GM12878 (cell line): ENCODE data around the gene FAM187B. TPM values are rescaled to one million over a fixed set of nuclear protein-coding genes. Genes with fewer than 3 reads are reported as not detected.

Experiments
- ATAC-seq: fragments of 200-7000 bp; cut with Tn5 transposase; 3 replicates; pipeline ENCODE4 v1.9.1; 2020; ENCODE audit warnings: mild to moderate bottlenecking, moderate library complexity
- BruUV-seq: library from RNA; stranded (reverse); fragments of 400-500 nt; replicated peaks from 2 replicates; lab custom pipeline; 2021; lab: Mats Ljungman, UMichigan
- CTCF ChIA-PET: fragments of 300-600 bp; sonication (Branson Sonifier 250); formaldehyde crosslinking; extraction: SDS; loops from one replicate; lab custom pipeline; 2021; ENCODE audit warnings: inconsistent platforms; lab: Yijun Ruan, JAX
- POLR2A ChIA-PET: fragments of 350-600 bp; formaldehyde crosslinking; extraction: SDS; loops from one replicate; lab custom pipeline; 2021; ENCODE audit warnings: inconsistent platforms; lab: Charles Lee
- RAD21 ChIA-PET: fragments of 300-600 bp; sonication (Branson Sonifier 250); formaldehyde crosslinking; loops from one replicate; lab custom pipeline; 2023; ENCODE audit warnings: antibody characterized with exemption; ENCODE audit not compliant: unreplicated experiment; lab: Charles Lee
- SMC1A ChIA-PET: fragments of 300-600 bp; sonication (Branson Sonifier 250); formaldehyde crosslinking; loops from one replicate; lab custom pipeline; 2023; ENCODE audit not compliant: unreplicated experiment, uncharacterized antibody; lab: Charles Lee
- DNase-seq: peaks from one replicate; pipeline ENCODE4 v3.0.0-alpha.2; 2011; ENCODE audit warnings: low read depth, low spot score
- FAIRE-seq: peaks from 3 replicates; lab custom pipeline; 2011; peaks lifted over from hg19 to GRCh38; lab: Jason Lieb, UNC
- H2AFZ ChIP-seq: 2 replicates; pipeline ENCODE4 v1.6.0; 2011; ENCODE audit warnings: low read depth, low read length, control low read depth; ENCODE audit not compliant: control insufficient read depth
- H3K27ac ChIP-seq: 2 replicates; pipeline ENCODE4 v1.5.1; 2011; ENCODE audit warnings: control low read depth; ENCODE audit not compliant: control insufficient read depth, insufficient read depth
- H3K27me3 ChIP-seq, 2 experiments: replicated peaks in 1 of 2; 2 replicates each; pipeline versions ENCODE4 v1.6.0 to v1.6.1; 2011; ENCODE audit warnings: low read length in 1 of 2; ENCODE audit not compliant: control insufficient read depth in 2 of 2, insufficient read depth in 2 of 2
- H3K36me3 ChIP-seq, 2 experiments: 2 replicates each; pipeline ENCODE4 v1.5.1; 2011; ENCODE audit warnings: low read length in 1 of 2; ENCODE audit not compliant: control insufficient read depth in 2 of 2, insufficient read depth in 2 of 2
- H3K4me1 ChIP-seq: 2 replicates; pipeline ENCODE4 v1.6.1; 2011; ENCODE audit warnings: mild to moderate bottlenecking, low read length, moderate library complexity, mixed read lengths; ENCODE audit not compliant: control insufficient read depth, insufficient read depth
- H3K4me2 ChIP-seq: 2 replicates; pipeline ENCODE4 v1.6.0; 2011; ENCODE audit warnings: control low read depth; ENCODE audit not compliant: control insufficient read depth, insufficient read depth
- H3K4me3 ChIP-seq: fragments of 200-600 bp; sonication (generic); 2 replicates; pipeline ENCODE4 v1.5.1; 2016
- H3K79me2 ChIP-seq: 2 replicates; pipeline ENCODE4 v1.6.0; 2011; ENCODE audit warnings: low read length; ENCODE audit not compliant: control insufficient read depth, insufficient read depth
- H3K9ac ChIP-seq: 2 replicates; pipeline ENCODE4 v1.8.0; 2011; ENCODE audit warnings: low read length, control low read depth, mixed read lengths; ENCODE audit not compliant: control insufficient read depth, insufficient read depth
- H3K9me3 ChIP-seq: replicated peaks from 3 replicates; pipeline ENCODE4 v1.5.1; 2011; ENCODE audit warnings: mild to moderate bottlenecking, low read length; ENCODE audit not compliant: control insufficient read depth, insufficient read depth
- H4K20me1 ChIP-seq: 2 replicates; pipeline ENCODE4 v1.6.0; 2011; ENCODE audit not compliant: control insufficient read depth, insufficient read depth
- BCL11A ChIP-seq: IDR thresholded peaks from 2 replicates; pipeline ENCODE4 v1.6.1; 2011; ENCODE audit warnings: low read depth, low read length
- E2F8 ChIP-seq: fragments of 450-650 bp; IDR thresholded peaks from 2 replicates; pipeline ENCODE4 v1.6.1; 2018; ENCODE audit warnings: mild to moderate bottlenecking, low read depth, moderate library complexity; ENCODE audit not compliant: partially characterized antibody
- EED ChIP-seq: sonication (generic); IDR thresholded peaks from 2 replicates; pipeline ENCODE4 v1.6.1; 2016; ENCODE audit warnings: antibody characterized with exemption, low read depth
- HDAC6 ChIP-seq: fragments of 200-600 bp; sonication (generic); IDR thresholded peaks from one replicate; pipeline ENCODE4 v1.8.0; 2017; ENCODE audit warnings: antibody characterized with exemption; ENCODE audit not compliant: unreplicated experiment
- MEF2A ChIP-seq: IDR thresholded peaks from 2 replicates; pipeline ENCODE4 v1.6.1; 2011; ENCODE audit warnings: low read depth, mild to moderate bottlenecking, low read length, moderate library complexity; ENCODE audit not compliant: insufficient read depth
- MEF2B ChIP-seq: fragments of 450-650 bp; IDR thresholded peaks from 2 replicates; pipeline ENCODE4 v1.6.1; 2018; ENCODE audit warnings: mild to moderate bottlenecking, moderate library complexity; ENCODE audit not compliant: partially characterized antibody, poor library complexity, severe bottlenecking
- MTA2 ChIP-seq: fragments of 450-650 bp; IDR thresholded peaks from 2 replicates; pipeline ENCODE4 v1.6.1; 2016; ENCODE audit warnings: low read depth, mild to moderate bottlenecking, moderate library complexity
- NKRF ChIP-seq: fragments of 450-650 bp; conservative IDR thresholded peaks from 2 replicates; pipeline ENCODE4 v1.6.1; 2017; ENCODE audit warnings: mild to moderate bottlenecking, moderate library complexity
- NR2F1 ChIP-seq: fragments of 450-650 bp; conservative IDR thresholded peaks from 2 replicates; pipeline ENCODE4 v1.6.1; 2017; ENCODE audit warnings: mild to moderate bottlenecking
- RAD21 ChIP-seq: IDR thresholded peaks from 2 replicates; pipeline ENCODE4 v1.6.1; 2011; ENCODE audit warnings: mild to moderate bottlenecking, low read depth, low read length, moderate library complexity; ENCODE audit not compliant: insufficient read depth
- SUPT20H ChIP-seq: IDR thresholded peaks from 2 replicates; pipeline ENCODE4 v1.6.1; 2011; ENCODE audit warnings: low read depth, mild to moderate bottlenecking, low read length, moderate library complexity, borderline replicate concordance; ENCODE audit not compliant: control insufficient read depth
- TCF12 ChIP-seq: IDR thresholded peaks from 2 replicates; pipeline ENCODE4 v1.6.1; 2011; ENCODE audit warnings: low read depth, mild to moderate bottlenecking, low read length
- USF2 ChIP-seq: IDR thresholded peaks from 2 replicates; pipeline ENCODE4 v1.6.1; 2011; ENCODE audit warnings: low read depth, low read length, improper control_type of control experiment, borderline replicate concordance
- WRNIP1 ChIP-seq: IDR thresholded peaks from 2 replicates; pipeline ENCODE4 v1.6.1; 2011; ENCODE audit warnings: low read depth, low read length, improper control_type of control experiment, borderline replicate concordance
- ZNF217 ChIP-seq: fragments of 450-650 bp; IDR thresholded peaks from 2 replicates; pipeline ENCODE4 v1.6.1; 2017; ENCODE audit warnings: antibody characterized with exemption, mild to moderate bottlenecking
- ZNF274 ChIP-seq: IDR thresholded peaks from one replicate; pipeline ENCODE4 v1.8.0; 2011; ENCODE audit not compliant: insufficient read length, insufficient read depth
- WGBS: methylation state at CpG from one replicate; pipeline ENCODE4 v1.1.6; 2016; ENCODE audit warnings: low lambda C conversion rate; ENCODE audit not compliant: insufficient replicate concordance, insufficient coverage; ENCODE audit errors: missing lambda C conversion rate; 5-methylcytosine and 5-hydroxymethylcytosine counted together
- in situ Hi-C: fragments of 300-500 bp; cut with MboI; formaldehyde crosslinking; loops from 9 replicates; pipeline ENCODE4 v1.14.3; 2018; ENCODE audit warnings: mixed read lengths
- intact Hi-C: fragments of 100-400 bp; cut with micrococcal nuclease; formaldehyde crosslinking; loops from one replicate; pipeline ENCODE4 v1.14.2; 2022; ENCODE audit not compliant: unreplicated experiment
- polyA plus RNA-seq, 11 experiments: library from polyadenylated mRNA; depleted of rRNA in 4 of 11; unstranded in 6 of 11; stranded (reverse) in 5 of 11; fragments of >200 nt; fragmentation: Nextera tagmentation in 4 of 11; fragmentation: Illumina TruSeq in 1 of 11; extraction: Ambion mirVana in 4 of 11; extraction: Trizol in 1 of 11; gene quantifications; 1 replicate in 1 of 11; 2 replicates in 10 of 11; pipeline versions ENCODE4 v1.2.1 to v1.2.3, GENCODE V29; 2011 to 2016; ENCODE audit warnings: inconsistent platforms in 2 of 11, missing spikeins in 2 of 11, low read depth in 1 of 11
- total RNA-seq, 4 experiments: library from RNA; depleted of rRNA in 3 of 4; stranded (reverse); fragments of >200 nt in 3 of 4; fragmentation: Illumina TruSeq in 1 of 4; extraction: Trizol in 1 of 4; gene quantifications; 2 replicates each; pipeline versions ENCODE4 v1.2.1 to v1.2.3, GENCODE V29; 2013 to 2021

The FAM187B gene
- total and polyA plus RNA-seq, 10 of the 15 experiments (the other 5 are each of a cell fraction or from before 2014, with no cell fraction given) = 0.05 TPM; not detected in 9

GRCh38 chr19:35213663-35214632 lies 14.6 kb downstream of the FAM187B start:
- in situ Hi-C loops = no loop called here
- no TSS peak for BruUV-seq
- Histone ChIP-seq H4K20me1 (no peaks in the 10 kb centered on the region), H2AFZ (peak overlapping the region; percentile 48), H3K9ac (no peak overlapping the region), H3K4me3 (no peak overlapping the region; the same call in 1 of the 2 replicates), H3K27ac (peak overlapping the region; percentile 38), H3K9me3 (peaks cover 6% of the 10 kb centered on the region), H3K4me2 (peak overlapping the region; percentile 72), H3K27me3 (no peaks in the 10 kb centered on the region), H3K36me3 (no peaks in the 10 kb centered on the region), H3K4me1 (peaks cover 39% of the 10 kb centered on the region), H3K79me2 (no peaks in the 10 kb centered on the region)
- peak; percentile 93 for DNase-seq
- peak; percentile 87 for ATAC-seq
- SMC1A ChIA-PET = interaction anchor here (0.8 to 2.1 kb wide), 4 partner anchors 15 to 72 kb away, joined by 3 to 7 read pairs (median 4); partner anchors contain the start of gene FXYD7
- WGBS = 10% methylated on average over 21 of the region's 21 CpGs
- FAIRE-seq = peak; percentile 44
- POLR2A ChIA-PET = interaction anchor here (1.0 kb wide), 1 partner anchor 138 kb away, joined by 4 read pairs; no protein-coding TSS in a partner anchor
- intact Hi-C loops = no loop called here
- CTCF ChIA-PET = interaction anchor here (0.7 to 1.8 kb wide), 6 partner anchors 9 to 147 kb away, joined by 3 to 10 read pairs (median 4); partner anchors contain the start of gene FXYD5
- RAD21 ChIA-PET = interaction anchor here (0.6 to 3.6 kb wide), 3 partner anchors 71 to 298 kb away, joined by 3 to 17 read pairs (median 3); partner anchors contain the start of gene FXYD7
- TF ChIP-seq TCF12 = peak; percentile 55; the same call in 1 of the 2 replicates
- TF ChIP-seq E2F8 = no peak
- 0 out of 2 replicates have a peak, but pooled peaks have one; percentile 34 for TF ChIP-seq ZNF217
- peak; percentile 54; the same call in 1 of the 2 replicates for TF ChIP-seq USF2
- TF ChIP-seq WRNIP1 = no peak
- TF ChIP-seq MTA2 = peak; percentile 86
- TF ChIP-seq MEF2B = peak; percentile 84
- TF ChIP-seq NR2F1 = 0 out of 2 replicates have a peak, but pooled peaks have one; percentile 61
- TF ChIP-seq SUPT20H = no peak
- no peak for TF ChIP-seq ZNF274
- TF ChIP-seq MEF2A = peak; percentile 89
- TF ChIP-seq NKRF = no peak
- no peak for TF ChIP-seq HDAC6
- TF ChIP-seq BCL11A = peak; percentile 42; the same call in 1 of the 2 replicates
- TF ChIP-seq RAD21 = no peak
- peak; percentile 68 for TF ChIP-seq EED
